Measurements from ENCODE around the gene TRIM50. TPM values are rescaled to one million over a fixed set of nuclear protein-coding genes. Genes with fewer than 3 reads are reported as not detected.
"Not testable (repeated sequence)": the region's sequence is repeated elsewhere in the genome, so short reads cannot be mapped to it uniquely, and the experiment has no call there.

Gene TRIM50
- total RNA-seq, 1 donor from 2014 or later: 0.33 TPM

DNA sequence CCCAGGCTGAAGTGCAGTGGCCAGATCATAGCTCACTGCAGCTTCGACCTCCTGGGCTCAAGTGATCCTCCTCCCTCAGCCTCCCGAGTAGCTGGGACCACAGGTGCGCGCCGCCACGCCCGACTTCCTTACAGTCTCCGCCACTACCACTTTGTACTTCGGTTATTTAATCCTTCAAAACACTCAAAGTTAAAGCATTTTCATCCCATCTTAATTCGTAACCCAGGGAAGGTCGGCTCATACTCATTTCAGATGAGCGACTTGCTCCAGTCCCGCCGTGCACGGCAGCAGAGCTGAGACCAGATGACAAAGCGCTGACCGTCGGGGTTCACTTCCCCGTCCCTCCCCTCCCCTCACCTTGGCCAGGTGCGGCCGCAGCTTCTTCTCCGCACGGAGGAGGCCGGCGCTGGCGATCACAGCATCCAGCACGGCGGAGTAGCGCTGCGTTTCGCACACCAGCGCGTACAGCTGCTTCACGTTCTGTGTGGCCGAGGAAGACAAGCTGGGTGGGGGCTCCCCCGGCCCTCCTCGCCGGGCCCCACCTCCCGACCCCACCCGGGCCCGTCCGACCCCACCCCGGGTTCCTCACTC, 19.7 kb downstream of the TRIM50 start:
- peak overlapping the region; percentile 84 for H3K4me3 ChIP-seq
- no peaks in the 10 kb centered on the region for H3K27me3 ChIP-seq (ENCODE audit: low read depth)
- TF ChIP-seq, protein P1, sequence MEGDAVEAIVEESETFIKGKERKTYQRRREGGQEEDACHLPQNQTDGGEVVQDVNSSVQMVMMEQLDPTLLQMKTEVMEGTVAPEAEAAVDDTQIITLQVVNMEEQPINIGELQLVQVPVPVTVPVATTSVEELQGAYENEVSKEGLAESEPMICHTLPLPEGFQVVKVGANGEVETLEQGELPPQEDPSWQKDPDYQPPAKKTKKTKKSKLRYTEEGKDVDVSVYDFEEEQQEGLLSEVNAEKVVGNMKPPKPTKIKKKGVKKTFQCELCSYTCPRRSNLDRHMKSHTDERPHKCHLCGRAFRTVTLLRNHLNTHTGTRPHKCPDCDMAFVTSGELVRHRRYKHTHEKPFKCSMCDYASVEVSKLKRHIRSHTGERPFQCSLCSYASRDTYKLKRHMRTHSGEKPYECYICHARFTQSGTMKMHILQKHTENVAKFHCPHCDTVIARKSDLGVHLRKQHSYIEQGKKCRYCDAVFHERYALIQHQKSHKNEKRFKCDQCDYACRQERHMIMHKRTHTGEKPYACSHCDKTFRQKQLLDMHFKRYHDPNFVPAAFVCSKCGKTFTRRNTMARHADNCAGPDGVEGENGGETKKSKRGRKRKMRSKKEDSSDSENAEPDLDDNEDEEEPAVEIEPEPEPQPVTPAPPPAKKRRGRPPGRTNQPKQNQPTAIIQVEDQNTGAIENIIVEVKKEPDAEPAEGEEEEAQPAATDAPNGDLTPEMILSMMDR (IDR thresholded peaks at IDR 0.05; ENCODE audit: borderline replicate concordance): no peak
- DNase-seq: no peak
- peaks cover 33% of the 10 kb centered on the region for H3K36me3 ChIP-seq
- H3K27ac ChIP-seq (replicated peaks): peak overlapping the region; percentile 82
- peaks cover 18% of the 10 kb centered on the region for H3K4me1 ChIP-seq
- intact Hi-C loops (cut with micrococcal nuclease): no loop called here
- H3K9me3 ChIP-seq (replicated peaks): no peaks in the 10 kb centered on the region

DNA sequence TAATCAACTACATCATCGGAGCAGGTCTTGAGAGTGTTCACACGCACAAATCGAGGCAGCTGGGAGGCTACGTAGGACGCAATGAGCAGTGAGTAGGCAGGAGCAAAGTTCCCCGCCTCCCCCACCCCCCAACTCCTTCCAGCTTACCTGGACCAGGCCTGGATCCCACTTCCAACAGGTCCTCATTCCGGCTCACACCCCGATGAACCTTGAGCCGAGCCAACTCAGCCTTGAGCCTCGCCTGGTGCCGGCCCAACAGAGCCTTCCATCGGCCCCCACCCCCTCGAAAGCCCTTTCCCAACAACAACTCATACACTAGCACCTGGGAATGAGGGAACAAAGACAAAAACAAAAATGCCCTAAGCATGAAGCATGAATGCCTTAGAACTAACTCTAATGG, 20.4 kb downstream of the TRIM50 start:
- intact Hi-C loops (cut with micrococcal nuclease): no loop called here
- H3K4me3 ChIP-seq: no peak overlapping the region
- H3K9me3 ChIP-seq (replicated peaks): no peaks in the 10 kb centered on the region
- H3K27me3 ChIP-seq (ENCODE audit: low read depth): no peaks in the 10 kb centered on the region
- peaks cover 38% of the 10 kb centered on the region for H3K36me3 ChIP-seq
- no peak for DNase-seq
- peaks cover 18% of the 10 kb centered on the region for H3K4me1 ChIP-seq
- no peak overlapping the region for H3K27ac ChIP-seq (replicated peaks)
- TF ChIP-seq, protein P1 (IDR thresholded peaks at IDR 0.05; ENCODE audit: borderline replicate concordance): no peak

DNA sequence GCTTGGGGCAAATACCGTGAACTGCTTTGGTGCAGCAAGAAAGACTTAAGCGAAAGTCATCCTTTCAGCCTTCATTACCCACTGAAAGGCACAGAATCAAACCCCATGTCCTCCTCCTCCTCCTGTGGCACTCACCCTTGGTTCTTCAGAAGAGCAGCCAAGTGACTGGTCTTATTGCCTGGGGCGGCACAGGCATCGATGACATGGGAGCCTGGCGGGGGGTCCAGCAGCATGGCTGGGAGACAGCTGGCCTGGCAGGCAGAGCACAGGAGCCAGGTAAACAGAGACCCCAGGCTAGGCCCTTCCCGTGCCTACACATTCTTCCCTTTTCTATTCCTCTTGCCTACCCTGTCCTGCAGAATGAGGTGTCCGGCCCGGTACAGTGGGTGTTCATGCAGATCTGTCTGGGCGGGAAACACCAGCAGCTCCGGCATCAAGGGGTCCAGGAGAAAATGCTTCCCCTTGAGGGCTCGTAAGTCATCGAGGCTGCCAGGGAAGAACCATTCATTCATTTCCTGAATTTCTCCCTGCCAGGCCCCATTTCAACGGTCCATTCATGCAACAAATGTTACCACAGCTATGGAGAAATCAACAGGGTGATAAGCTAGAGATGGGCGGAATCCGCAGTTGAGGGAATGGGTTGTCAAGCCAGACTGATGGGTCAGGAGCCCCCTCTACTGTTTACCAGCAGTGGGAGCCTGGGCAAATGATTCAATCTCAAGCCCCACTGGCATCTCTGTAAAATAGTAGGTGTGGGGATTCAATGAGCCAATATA, 23.1 kb downstream of the TRIM50 start:
- peaks cover 18% of the 10 kb centered on the region for H3K4me1 ChIP-seq
- H3K9me3 ChIP-seq (replicated peaks); H3K27ac ChIP-seq (replicated peaks); intact Hi-C loops (cut with micrococcal nuclease); H3K27me3 ChIP-seq (ENCODE audit: low read depth); H3K4me3 ChIP-seq; DNase-seq: not testable (repeated sequence)
- peaks cover 38% of the 10 kb centered on the region for H3K36me3 ChIP-seq

DNA sequence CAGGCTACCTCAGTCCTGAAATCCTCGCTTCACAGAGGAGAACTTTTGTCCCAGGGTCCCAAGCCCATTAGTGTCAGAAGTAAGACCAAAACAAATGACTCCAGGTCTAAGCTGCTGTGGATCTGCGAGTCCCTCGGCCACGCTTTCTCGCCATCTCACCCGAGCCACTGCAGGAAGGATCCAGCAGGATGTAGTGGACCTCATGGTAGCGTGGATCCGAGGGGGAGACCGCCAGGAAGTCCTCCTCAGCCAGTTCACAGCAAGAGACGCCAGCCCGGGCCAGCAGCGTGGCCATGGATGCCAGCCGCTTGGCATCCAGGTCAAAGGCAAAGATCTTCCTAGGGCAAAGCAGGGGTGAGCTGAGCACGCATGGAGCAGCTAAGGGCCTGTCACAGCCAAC, 23.8 kb downstream of the TRIM50 start:
- TF ChIP-seq, protein P1 (IDR thresholded peaks at IDR 0.05; ENCODE audit: borderline replicate concordance): no peak
- H3K27me3 ChIP-seq (ENCODE audit: low read depth): no peaks in the 10 kb centered on the region
- no peaks in the 10 kb centered on the region for H3K9me3 ChIP-seq (replicated peaks)
- H3K36me3 ChIP-seq: peaks cover 38% of the 10 kb centered on the region
- no peak overlapping the region for H3K27ac ChIP-seq (replicated peaks)
- H3K4me3 ChIP-seq: no peak overlapping the region
- peaks cover 15% of the 10 kb centered on the region for H3K4me1 ChIP-seq
- intact Hi-C loops (cut with micrococcal nuclease): no loop called here
- DNase-seq: no peak

DNA sequence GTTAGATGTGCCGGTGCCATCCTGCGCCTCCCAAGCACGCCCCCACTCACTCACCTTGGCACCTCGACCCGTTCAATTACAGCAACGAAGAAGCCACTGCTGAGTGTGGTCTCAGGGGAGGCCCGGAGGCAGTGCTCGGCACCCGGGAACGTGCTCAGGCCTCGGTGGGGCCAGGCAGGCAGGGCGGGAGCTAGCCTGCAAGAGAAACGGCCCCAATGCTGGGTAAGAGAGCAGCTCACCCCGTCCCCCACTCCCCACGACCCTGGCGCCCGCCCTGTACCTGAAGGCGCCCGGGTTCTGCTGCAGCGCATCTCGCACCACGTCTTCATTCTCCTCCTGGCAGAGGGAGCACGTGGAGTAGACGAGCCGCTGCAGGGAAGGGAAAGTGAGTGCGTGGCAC, 24.3 kb downstream of the TRIM50 start:
- no peak for DNase-seq
- no peaks in the 10 kb centered on the region for H3K27me3 ChIP-seq (ENCODE audit: low read depth)
- peaks cover 38% of the 10 kb centered on the region for H3K36me3 ChIP-seq
- H3K4me3 ChIP-seq: no peak overlapping the region
- peaks cover 11% of the 10 kb centered on the region for H3K4me1 ChIP-seq
- no peaks in the 10 kb centered on the region for H3K9me3 ChIP-seq (replicated peaks)
- TF ChIP-seq, protein P1 (IDR thresholded peaks at IDR 0.05; ENCODE audit: borderline replicate concordance): no peak
- H3K27ac ChIP-seq (replicated peaks): no peak overlapping the region
- intact Hi-C loops (cut with micrococcal nuclease): no loop called here

DNA sequence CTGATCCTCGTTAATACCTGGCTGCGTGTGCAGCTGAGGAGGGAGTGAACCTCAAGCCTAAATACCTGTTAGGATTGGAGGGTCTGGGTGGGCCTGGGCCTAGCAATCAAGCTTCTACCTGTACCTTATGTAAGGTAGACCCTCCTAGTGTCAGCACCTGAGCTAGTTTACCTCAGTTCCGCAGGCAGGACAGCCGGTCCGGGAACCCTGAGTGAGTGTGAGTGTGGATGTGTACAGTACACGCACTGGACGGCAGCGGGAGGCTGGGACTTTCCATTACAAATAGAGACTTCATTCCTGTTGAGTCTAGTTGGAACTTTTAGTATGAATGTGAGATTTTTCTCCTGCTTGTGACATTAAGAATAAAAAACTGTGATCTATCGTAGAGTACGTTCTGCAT, 25.0 kb downstream of the TRIM50 start:
- peaks cover 38% of the 10 kb centered on the region for H3K36me3 ChIP-seq
- H3K4me1 ChIP-seq; H3K27ac ChIP-seq (replicated peaks); DNase-seq; H3K9me3 ChIP-seq (replicated peaks); H3K27me3 ChIP-seq (ENCODE audit: low read depth); H3K4me3 ChIP-seq; intact Hi-C loops (cut with micrococcal nuclease): not testable (repeated sequence)

DNA sequence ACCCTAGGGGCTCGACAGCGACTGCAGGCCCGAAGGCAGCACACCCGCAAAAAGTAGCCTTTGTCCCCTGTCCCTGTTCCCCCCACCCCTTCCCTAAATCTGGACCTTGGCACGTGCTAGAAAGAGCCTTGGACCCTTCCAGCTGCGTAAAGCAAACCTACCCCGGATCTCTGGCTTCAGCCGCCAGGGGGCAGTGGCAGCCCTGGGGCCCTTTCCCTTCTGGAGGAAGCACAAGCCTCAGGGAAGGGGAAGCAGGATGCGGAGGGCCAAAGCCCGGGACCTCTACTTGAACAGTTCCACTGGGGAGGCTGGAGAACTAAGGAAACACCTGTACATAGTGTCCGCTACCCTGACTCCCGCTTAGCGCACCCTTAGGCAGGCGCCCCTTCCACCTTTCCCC, 26.8 kb downstream of the TRIM50 start:
- H3K27ac ChIP-seq (replicated peaks); H3K4me3 ChIP-seq; H3K27me3 ChIP-seq (ENCODE audit: low read depth); H3K4me1 ChIP-seq; intact Hi-C loops (cut with micrococcal nuclease); DNase-seq; H3K9me3 ChIP-seq (replicated peaks): not testable (repeated sequence)
- peaks cover 30% of the 10 kb centered on the region for H3K36me3 ChIP-seq

DNA sequence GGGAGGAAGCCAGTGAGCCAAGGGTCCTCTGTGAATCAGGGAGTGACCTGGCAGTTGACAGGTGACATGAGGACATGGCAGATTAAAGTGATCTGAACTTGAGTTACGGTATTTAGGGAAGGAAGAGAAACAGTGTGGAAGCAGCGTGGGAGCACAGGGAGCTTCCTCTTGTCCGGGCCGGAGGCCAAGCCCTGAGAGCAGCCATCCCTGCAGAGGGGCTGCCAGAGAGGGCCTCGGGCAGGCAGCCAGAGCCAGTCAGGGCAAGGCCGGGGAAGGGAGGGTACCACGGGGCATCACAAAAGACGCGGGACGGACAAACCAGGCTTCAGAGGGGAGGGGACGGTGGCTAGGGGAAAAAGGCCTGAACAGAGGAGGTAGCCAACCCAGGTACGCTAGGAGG, 28.1 kb downstream of the TRIM50 start:
- intact Hi-C loops (cut with micrococcal nuclease); H3K4me1 ChIP-seq; H3K9me3 ChIP-seq (replicated peaks); DNase-seq; H3K4me3 ChIP-seq; H3K27ac ChIP-seq (replicated peaks); H3K27me3 ChIP-seq (ENCODE audit: low read depth): not testable (repeated sequence)
- H3K36me3 ChIP-seq: peaks cover 20% of the 10 kb centered on the region

DNA sequence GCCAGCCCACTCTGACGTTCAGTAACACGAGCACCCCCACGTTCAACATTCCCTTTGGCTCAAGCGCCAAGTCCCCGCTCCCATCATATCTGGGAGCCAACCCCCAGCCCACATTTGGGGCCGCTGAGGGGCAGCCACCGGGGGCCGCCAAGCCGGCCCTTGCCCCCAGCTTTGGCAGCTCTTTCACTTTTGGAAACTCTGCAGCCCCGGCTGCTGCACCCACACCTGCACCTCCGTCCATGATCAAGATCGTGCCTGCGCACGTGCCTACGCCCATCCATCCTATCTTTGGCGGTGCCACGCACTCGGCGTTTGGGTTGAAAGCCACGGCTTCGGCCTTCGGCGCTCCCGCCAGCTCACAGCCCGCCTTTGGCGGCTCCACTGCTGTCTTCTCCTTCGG, 30.2 kb downstream of the TRIM50 start:
- H3K9me3 ChIP-seq (replicated peaks); H3K4me1 ChIP-seq; intact Hi-C loops (cut with micrococcal nuclease); H3K36me3 ChIP-seq; H3K4me3 ChIP-seq; H3K27me3 ChIP-seq (ENCODE audit: low read depth); H3K27ac ChIP-seq (replicated peaks); DNase-seq: not testable (repeated sequence)

DNA sequence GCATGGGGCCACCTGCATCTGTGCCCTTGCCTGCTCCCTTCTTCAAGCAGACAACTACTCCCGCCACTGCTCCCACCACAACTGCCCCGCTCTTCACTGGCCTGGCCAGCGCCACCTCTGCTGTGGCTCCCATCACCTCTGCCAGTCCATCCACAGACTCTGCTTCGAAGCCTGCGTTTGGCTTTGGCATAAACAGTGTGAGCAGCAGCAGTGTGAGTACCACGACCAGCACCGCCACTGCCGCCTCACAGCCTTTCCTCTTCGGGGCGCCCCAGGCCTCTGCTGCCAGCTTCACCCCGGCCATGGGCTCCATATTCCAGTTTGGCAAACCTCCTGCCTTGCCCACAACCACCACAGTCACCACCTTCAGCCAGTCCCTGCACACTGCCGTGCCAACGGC, 30.6 kb downstream of the TRIM50 start:
- intact Hi-C loops (cut with micrococcal nuclease); H3K36me3 ChIP-seq; H3K4me1 ChIP-seq; H3K4me3 ChIP-seq; H3K9me3 ChIP-seq (replicated peaks); DNase-seq; H3K27ac ChIP-seq (replicated peaks); H3K27me3 ChIP-seq (ENCODE audit: low read depth): not testable (repeated sequence)

Data from left ventricle myocardium inferior (tissue), 1 donor.